HCEC 1CT (cell line): ENCODE measurements around the gene HSDL2.

Source experiments
- DNase-seq: peaks from one replicate; pipeline ENCODE4 v3.0.0-alpha.2; 2017

The HSDL2 gene

GRCh38 chr9:112465352-112465751, 85.4 kb downstream of the HSDL2 start:
- no peak for DNase-seq

- DNase-seq: no peak
Measured at GRCh38 chr9:112472996-112473395, 93.1 kb downstream of the HSDL2 start.

GRCh38 chr9:112473986-112474385, 94.1 kb downstream of the HSDL2 start:
- no peak for DNase-seq

DNA sequence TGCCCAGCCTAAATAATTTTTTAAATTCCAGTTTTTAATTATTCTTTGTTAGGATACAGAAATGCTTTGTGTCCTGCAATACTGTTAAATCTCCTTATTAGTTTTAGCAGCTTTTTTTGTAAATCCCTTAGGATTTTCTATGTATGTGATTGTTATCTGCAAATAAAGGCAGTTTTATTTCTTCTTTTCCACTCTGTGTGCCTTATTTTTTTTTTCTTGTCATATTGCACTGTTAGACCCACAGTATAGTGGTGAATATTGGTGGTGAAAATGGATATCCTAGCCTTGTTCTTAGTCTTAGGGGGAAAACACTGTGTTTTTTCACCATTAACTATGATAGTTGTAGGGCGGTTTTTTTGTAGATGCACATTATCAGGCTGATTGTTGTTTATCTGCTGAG, 95.4 kb downstream of the HSDL2 start:
- no peak for DNase-seq

- DNase-seq: no peak
Measured at GRCh38 chr9:112477330-112477729, 97.4 kb downstream of the HSDL2 start.

GRCh38 chr9:112479221-112479620, 99.3 kb downstream of the HSDL2 start:
- DNase-seq: no peak

DNA sequence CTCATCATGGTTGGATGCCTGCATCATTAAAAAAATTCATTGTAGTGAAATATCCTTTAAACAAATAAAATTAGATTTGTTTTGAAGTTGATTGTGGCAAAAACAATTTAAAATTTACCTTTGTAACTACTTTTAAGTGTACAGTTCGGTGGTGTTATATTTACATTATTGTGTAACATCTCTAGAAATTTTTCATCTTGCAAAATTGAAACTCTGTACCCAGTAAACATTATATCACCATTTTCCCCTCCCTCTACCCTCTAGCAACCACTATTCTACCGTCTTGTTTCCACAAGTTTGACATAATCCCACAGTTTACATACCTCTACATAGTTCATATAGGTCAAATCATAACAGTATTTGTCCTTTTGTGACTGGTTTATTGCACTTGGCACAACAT, 104.7 kb downstream of the HSDL2 start:
- no peak for DNase-seq

- DNase-seq: no peak
Measured at GRCh38 chr9:112485574-112485973, 105.7 kb downstream of the HSDL2 start.

GRCh38 chr9:112486221-112487007, 106.5 kb downstream of the HSDL2 start, which contains the start of gene KIAA1958:
KIAA1958 (plus strand) TSS chr9:112486827; CDS start chr9:112574081, 87,254 bp downstream.
- peak; percentile 66 for DNase-seq

DNA sequence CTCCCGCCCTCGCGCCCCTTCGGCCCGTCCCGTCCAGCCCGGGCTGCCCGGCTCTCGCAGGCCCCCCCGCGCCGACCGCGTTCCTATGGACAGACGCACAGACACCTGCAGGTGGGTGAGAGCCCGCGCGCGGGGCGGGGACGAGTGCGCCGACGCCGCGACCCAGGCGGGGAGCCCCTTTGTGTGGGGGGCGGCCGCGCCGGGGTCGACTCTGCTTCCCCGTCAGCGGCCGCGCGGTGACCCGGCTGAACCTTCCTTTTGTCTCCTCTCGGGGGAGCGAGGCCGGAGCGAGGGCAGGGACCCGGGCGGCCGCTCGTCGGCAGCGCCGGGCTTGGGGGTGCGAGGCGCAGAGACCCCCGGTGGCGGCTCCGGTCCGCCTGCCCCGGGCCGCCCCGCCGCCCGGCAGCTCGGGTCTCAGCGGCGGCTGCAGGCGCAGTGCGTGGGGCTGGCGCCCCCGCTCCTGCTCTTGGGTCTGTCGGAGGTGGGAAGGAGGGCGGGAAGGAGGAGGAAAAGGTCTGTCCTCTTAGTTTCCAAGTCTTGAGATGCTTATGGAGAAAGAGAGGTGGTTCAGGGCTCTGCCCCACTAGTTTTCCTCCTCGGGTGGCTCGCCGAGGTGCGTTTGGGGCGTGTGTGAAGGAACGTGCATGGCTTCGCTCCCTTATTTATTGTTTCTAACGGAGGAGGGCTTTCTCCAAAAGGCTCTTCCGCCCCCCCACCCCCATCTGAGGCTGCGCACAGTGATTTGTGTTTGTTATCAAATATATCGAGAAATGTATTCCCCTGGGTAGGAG, 107.3 kb downstream of the HSDL2 start:
- peak; percentile 32 for DNase-seq

GRCh38 chr9:112487799-112488340, 108.0 kb downstream of the HSDL2 start:
- no peak for DNase-seq

- DNase-seq: no peak
Measured at GRCh38 chr9:112489039-112489546, 109.2 kb downstream of the HSDL2 start.

DNA sequence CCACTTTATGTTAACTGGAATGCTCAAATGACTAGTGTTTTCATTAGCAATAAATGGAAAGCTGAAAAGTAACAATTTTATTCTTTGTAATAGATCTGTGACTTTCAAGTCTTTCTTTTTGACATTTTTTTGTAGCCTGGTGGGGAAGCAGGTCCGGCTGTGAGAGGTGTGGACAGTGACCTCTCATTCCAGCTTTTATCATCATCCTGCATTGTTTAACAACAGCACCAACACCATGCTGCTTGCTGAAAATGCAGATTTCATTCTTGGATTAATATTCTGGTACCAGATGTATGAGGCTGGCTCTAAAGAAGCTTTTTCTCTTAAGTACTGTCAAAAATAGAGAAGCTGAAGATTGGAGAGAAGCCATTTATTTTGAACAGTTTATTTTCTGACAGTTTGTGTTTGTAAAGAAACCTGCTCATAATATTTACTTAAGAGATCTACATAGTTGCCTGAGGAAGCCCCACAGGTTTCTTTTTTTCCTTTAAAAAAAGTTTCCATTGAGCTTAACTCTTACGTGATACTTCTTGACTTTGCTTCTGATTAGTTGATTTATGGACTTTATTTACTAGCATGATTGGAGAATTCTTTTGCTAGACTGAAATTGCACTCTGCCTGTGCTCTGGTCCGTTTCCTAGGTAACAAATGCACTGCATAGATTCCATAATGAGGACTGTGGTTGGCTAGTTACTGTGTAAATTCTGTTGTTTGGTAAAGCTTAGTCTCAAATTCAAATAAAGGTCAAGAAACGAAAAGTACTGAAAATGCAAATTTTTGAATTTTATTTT, 110.2 kb downstream of the HSDL2 start:
- DNase-seq: no peak

- no peak for DNase-seq
Measured at GRCh38 chr9:112493393-112494137, 113.7 kb downstream of the HSDL2 start.

- no peak for DNase-seq
Measured at GRCh38 chr9:112494153-112494552, 114.2 kb downstream of the HSDL2 start.

- no peak for DNase-seq
Measured at GRCh38 chr9:112495614-112496013, 115.7 kb downstream of the HSDL2 start.

DNA sequence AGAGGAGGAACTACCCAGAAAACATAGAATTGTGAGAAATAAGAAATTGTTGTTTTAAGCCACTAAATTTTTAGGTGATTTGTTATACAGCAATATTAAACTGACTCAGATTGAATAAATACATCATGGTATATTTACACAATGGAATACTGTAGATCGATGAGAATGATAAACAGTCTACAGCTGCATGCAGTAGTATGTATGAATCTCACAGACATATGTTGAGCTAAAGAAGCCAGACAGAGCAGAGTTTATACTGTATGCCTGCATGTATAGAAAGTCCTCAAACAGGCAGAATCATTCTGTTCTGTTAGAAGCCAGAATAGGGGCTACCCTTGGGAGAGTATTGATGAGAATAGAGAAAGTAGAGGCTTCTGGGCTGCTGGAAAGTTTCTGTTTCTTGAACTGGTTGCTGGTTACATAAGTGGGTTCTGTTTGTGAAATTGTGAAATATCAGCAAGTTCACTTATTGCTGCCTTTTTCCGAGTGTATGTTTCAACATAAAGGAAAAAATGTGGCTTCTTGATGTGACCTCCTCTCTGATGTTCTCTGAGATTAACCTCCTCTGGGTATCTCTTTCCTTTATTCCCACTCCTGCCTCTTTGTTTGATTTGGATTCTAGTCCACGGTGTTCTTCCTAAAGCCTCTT, 116.3 kb downstream of the HSDL2 start:
- no peak for DNase-seq

DNA sequence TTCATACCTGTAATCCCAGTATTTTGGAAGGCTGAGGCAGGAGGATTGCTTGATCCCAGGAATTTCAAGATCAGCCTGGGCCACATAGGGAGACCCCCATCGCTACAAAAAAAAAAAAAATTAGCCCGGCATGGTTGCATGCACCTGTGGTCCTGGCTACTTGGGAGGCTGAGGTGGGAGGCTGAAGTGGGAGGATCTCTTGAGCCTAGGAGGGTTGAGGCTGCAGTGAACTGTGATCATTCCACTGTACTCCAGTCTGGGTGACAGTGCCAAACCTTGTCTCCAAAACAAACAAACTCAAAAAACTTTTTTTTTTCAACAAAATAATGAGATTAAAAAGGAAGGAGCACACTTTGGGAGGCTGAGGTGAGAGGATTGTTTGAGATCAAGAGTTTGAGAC, 120.9 kb downstream of the HSDL2 start:
- no peak for DNase-seq

DNA sequence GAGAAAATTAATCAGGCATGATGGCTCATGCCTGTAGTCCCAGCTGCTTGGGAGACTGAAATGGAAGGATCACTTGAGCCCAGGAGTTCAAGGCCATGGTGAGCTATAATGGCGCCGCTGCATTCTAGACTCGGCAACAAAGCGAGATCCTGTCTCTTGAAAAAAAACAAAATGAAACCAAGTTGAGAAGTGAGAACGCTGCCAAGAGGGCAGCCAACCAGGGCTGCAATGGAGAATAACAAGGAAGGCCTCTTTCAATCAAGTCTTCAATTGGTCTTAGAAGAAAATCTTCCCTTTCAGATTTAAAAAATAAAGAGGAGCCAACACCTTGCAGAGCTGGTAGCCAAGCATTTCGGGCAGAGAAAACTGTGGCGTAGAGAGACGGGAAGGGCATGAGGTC, 121.4 kb downstream of the HSDL2 start:
- DNase-seq: no peak

DNA sequence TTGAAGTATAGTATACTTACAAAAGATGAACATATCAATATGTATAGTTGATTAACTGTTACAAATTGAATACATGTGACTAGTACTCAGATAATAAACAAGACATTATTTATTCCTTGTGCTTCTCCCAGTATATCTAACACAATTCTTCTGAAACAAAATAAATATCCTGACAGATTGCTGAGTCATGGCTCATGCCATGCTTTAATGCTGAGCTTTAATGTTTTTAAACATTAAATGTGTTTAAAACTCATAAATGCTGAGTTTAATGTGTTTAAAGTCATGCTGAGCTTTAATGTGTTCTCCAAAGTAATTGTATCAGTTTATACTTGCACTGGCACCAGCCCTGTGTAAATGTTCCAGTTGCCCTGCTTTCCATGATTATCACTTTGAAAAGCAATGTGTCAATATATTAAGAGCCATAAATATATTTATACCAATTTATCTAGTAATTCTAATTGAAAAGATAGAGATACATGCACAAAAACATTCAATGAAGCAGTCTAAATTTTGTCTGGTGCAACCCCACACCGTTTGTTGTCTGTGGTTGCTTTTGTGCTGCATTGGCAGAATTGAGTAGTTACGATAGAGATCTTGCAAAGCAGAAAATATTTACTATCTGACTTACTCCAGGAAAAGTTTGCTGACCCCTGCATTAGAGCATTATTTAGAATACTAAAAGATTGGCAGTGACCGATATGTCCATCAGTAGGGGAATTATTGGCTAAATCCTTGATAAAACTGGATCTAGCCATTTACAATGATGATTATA, 122.5 kb downstream of the HSDL2 start:
- no peak for DNase-seq

DNA sequence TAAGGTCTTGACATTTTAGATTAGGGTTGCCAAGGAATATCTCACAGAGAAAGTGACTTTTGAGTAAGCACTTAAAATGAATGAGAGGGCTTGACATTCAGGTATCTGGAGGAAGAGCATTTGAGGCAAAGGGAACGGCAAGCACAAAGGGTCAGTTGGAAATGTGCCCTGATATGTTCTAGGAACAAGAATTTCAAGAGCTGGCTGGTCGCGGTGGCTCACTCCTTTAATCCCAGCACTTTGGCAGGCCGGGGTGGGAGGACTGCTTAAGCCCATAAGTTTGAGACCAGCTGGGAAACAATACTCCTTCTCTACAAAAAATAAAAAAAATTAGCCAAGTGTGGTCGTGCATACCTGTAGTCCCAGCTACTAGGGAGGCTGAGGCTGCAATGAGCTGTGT, 123.3 kb downstream of the HSDL2 start:
- DNase-seq: no peak
